Thyroid gland (tissue), 4 donors: ENCODE measurements around the gene FKBP15. TPM values are rescaled to one million over a fixed set of nuclear protein-coding genes. Genes with fewer than 3 reads are reported as not detected.
"Not testable (repeated sequence)": the region's sequence is repeated elsewhere in the genome, so short reads cannot be mapped to it uniquely, and the experiment has no call there.

Experiments used
- DNase-seq, 2 donors: peaks; one replicate each; pipeline ENCODE4 v3.0.0-alpha.2; 2019
- H3K27ac ChIP-seq, 3 donors: fragments of 200-600 bp; sonication (generic); 1 replicate in 2 of 3; 2 replicates in 1 of 3; pipeline ENCODE4 v1.5.1; 2016 to 2019; ENCODE audit warnings: mild to moderate bottlenecking in 1 of 3, moderate library complexity in 1 of 3
- H3K27me3 ChIP-seq: fragments of 200-600 bp; sonication (generic); one replicate; pipeline ENCODE4 v1.5.1; 2019
- H3K36me3 ChIP-seq, 2 donors: fragments of 200-600 bp; sonication (generic); one replicate each; pipeline ENCODE4 v1.5.1; 2016 to 2019
- H3K4me1 ChIP-seq, 2 donors: fragments of 200-600 bp; sonication (generic); one replicate each; pipeline ENCODE4 v1.5.1; 2017 to 2019
- H3K4me3 ChIP-seq, 3 donors: fragments of 200-600 bp; sonication (generic); replicated peaks in 1 of 3; 1 replicate in 2 of 3; 2 replicates in 1 of 3; pipeline ENCODE4 v1.5.1; 2016; ENCODE audit warnings: mild to moderate bottlenecking in 1 of 3
- H3K9me3 ChIP-seq: fragments of 200-600 bp; sonication (generic); one replicate; pipeline ENCODE4 v1.5.1; 2017
- POLR2A ChIP-seq, 2 donors: fragments of 450-650 bp; IDR thresholded peaks; one replicate each; pipeline ENCODE4 v1.6.1; 2017; ENCODE audit warnings: antibody characterized with exemption in 2 of 2, mild to moderate bottlenecking in 2 of 2, moderate library complexity in 1 of 2
- WGBS, 2 donors: methylation state at CpG; one replicate each; pipeline ENCODE4 v1.1.5; 2017; 5-methylcytosine and 5-hydroxymethylcytosine counted together
- intact Hi-C: fragments of 100-400 bp; cut with DNase I; formaldehyde crosslinking; loops from one replicate; pipeline ENCODE4 v1.15.1; 2023
- total RNA-seq, 4 donors: library from RNA; depleted of rRNA; stranded (reverse); fragments of >200 nt; gene quantifications; one replicate each; pipeline ENCODE4 v1.2.3, GENCODE V29; 2016
- TF ChIP-seq, protein P1 (sequence below), 6 experiments: fragments of 200-600 bp in 3 of 6; fragments of 450-650 bp in 3 of 6; sonication (generic) in 3 of 6; IDR thresholded peaks; one replicate each; pipeline ENCODE4 v1.5.1; 2016 to 2019; ENCODE audit warnings: antibody characterized with exemption in 6 of 6, mild to moderate bottlenecking in 2 of 6, inconsistent platforms in 1 of 6, moderate library complexity in 1 of 6

Gene FKBP15
- total RNA-seq, 4 donors from 2014 or later: 25.0 to 30.6 (median 29.1) TPM

DNA sequence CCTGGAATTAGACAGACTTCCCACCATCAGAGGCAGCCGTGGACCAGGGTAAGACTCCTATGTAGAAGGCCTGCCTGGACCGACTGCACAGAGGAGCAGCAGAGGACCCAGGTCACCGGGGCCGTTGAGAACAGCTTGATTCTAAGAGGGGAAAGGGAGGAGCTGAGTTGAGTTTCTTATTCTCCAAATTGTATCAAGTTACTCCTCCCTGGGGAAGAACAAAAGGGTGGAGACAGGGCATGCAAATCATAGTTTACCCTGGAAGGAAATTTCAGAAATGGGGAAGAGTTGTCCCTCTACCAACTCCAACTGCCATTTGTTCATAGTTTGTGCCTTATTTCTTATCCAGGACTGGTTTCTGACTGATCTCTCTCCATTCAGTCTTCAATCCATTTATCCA, 91.2 kb downstream of the FKBP15 start:
- Histone ChIP-seq H3K4me3 (no peak overlapping the region), H3K27me3 (no peaks in the 10 kb centered on the region), H3K4me1 (no peaks in the 10 kb centered on the region), H3K27ac (no peak overlapping the region), H3K9me3 (no peaks in the 10 kb centered on the region), H3K36me3 (no peaks in the 10 kb centered on the region)
- WGBS, 2 donors: 46 to 67% methylated on average over 4 of the region's 4 CpGs
- DNase-seq: no peak
- intact Hi-C loops: no loop called here
- TF ChIP-seq POLR2A (IDR thresholded peaks at IDR 0.05): no peak
- TF ChIP-seq, protein P1, sequence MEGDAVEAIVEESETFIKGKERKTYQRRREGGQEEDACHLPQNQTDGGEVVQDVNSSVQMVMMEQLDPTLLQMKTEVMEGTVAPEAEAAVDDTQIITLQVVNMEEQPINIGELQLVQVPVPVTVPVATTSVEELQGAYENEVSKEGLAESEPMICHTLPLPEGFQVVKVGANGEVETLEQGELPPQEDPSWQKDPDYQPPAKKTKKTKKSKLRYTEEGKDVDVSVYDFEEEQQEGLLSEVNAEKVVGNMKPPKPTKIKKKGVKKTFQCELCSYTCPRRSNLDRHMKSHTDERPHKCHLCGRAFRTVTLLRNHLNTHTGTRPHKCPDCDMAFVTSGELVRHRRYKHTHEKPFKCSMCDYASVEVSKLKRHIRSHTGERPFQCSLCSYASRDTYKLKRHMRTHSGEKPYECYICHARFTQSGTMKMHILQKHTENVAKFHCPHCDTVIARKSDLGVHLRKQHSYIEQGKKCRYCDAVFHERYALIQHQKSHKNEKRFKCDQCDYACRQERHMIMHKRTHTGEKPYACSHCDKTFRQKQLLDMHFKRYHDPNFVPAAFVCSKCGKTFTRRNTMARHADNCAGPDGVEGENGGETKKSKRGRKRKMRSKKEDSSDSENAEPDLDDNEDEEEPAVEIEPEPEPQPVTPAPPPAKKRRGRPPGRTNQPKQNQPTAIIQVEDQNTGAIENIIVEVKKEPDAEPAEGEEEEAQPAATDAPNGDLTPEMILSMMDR (IDR thresholded peaks at IDR 0.05): no peak

DNA sequence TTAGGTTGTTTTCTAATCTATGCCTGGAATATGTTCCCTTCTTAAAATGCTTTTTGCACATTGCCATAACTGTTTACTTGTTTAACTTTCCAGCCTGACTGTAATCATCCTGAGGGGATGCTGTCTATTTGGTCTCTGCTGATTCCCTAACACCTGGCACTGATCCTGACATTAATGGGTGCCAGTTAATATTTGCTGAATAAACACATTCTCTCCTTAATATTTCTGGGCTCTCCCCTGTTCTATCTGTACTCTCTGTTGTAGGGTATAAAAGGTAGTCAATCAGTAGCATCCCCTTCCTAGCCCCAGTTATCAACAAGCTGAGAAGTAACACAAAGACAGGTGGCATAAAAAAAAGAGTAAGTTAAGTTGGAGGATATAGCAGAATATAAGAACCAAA, 91.6 kb downstream of the FKBP15 start:
- no peaks in the 10 kb centered on the region for H3K36me3 ChIP-seq

DNA sequence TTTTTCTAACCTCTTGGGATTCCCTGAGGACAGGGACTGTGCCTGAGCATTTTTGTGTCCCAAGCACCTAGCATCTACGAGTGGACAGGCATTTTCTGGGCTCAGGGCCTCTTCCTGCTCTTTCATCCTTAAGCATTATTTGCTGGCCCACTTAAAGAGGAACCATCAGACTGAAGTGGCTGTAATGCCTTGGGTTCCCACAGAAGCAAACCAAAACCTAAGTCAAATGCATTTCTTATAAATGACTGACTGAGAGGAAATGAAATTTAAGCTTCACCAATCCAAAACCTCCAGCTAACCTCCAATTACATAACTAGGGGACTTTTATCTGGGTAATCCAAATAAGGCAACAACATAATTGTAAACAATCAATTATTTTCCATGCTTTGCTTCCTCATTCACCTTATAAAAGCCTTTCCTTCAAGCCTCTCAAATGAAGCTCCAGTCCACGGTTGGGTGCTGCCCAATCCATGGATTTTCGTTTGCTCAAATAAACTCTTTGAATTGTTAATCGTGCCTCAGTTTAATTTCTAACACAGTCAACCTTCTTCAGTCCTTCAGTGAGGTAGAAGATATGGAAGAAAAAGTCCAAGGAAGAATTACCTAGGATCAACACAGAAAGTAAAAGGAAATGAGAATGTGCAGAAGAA, 95.6 kb downstream of the FKBP15 start:
- DNase-seq: no peak
- intact Hi-C loops: no loop called here
- WGBS, 2 donors: 66 to 67% methylated on average over 4 of the region's 4 CpGs
- TF ChIP-seq POLR2A (IDR thresholded peaks at IDR 0.05): no peak
- TF ChIP-seq, protein P1 (IDR thresholded peaks at IDR 0.05): no peak
- H3K36me3 ChIP-seq: no peaks in the 10 kb centered on the region
- H3K27ac ChIP-seq: no peak overlapping the region
- H3K9me3 ChIP-seq: no peaks in the 10 kb centered on the region
- no peaks in the 10 kb centered on the region for H3K27me3 ChIP-seq
- H3K4me1 ChIP-seq: no peaks in the 10 kb centered on the region
- H3K4me3 ChIP-seq: no peak overlapping the region

More for the DNA sequence above, 91.6 kb downstream of the FKBP15 start:
- Histone ChIP-seq H3K27me3 (no peaks in the 10 kb centered on the region), H3K4me3 (no peak overlapping the region), H3K27ac (no peak overlapping the region), H3K4me1 (no peaks in the 10 kb centered on the region), H3K9me3 (no peaks in the 10 kb centered on the region)
- TF ChIP-seq POLR2A (IDR thresholded peaks at IDR 0.05): no peak
- TF ChIP-seq, protein P1 (IDR thresholded peaks at IDR 0.05): no peak
- intact Hi-C loops: no loop called here
- no peak for DNase-seq

DNA sequence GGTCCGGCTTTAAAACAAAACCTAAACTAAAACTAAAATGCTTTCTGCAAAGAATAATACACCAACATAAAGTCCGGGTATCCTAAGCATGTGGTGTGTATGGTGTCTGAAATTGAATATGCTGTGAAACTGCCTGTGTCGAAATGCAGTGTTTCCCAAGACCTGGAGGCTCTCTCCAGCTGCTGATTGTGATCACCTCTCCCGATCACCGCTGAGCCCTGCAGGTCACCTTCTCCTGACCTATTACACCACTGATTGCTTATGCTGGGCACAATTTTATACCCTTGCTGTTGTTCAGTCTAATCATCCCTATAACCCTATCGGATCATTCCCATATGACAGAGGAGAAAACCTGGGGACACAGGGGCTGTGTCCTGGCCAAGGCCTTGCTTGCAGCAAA, 102.2 kb downstream of the FKBP15 start:
- H3K9me3 ChIP-seq, H3K27ac ChIP-seq, H3K36me3 ChIP-seq, H3K4me3 ChIP-seq, H3K27me3 ChIP-seq, DNase-seq, intact Hi-C loops, H3K4me1 ChIP-seq: not testable (repeated sequence)
- no CpG with 5 or more reads among the region's 6 CpGs for WGBS, 2 donors

Other genes with a start within 250 kb of the FKBP15 start
- gene ZNF883, start 209.1 kb downstream of the FKBP15 start, total RNA-seq: 1 to 10 TPM in 1 of 4 donors, under 1 TPM in 3; 0.33 to 3.0 (median 0.59) TPM
- 1 to 10 TPM; 3.2 to 5.8 (median 4.6) TPM for gene ZFP37, start 164.6 kb downstream of the FKBP15 start, total RNA-seq
- 10 to 100 TPM; 12.4 to 27.5 (median 18.3) TPM for gene SLC31A2, start 70.3 kb downstream of the FKBP15 start, total RNA-seq
- 10 to 100 TPM; 12.0 to 21.6 (median 19.5) TPM for gene SLC31A1, start 267 bp upstream of the FKBP15 start, total RNA-seq
- 10 to 100 TPM; 23.0 to 73.5 (median 38.3) TPM for gene CDC26, start 54.3 kb upstream of the FKBP15 start, total RNA-seq
- gene PRPF4, start 54.4 kb upstream of the FKBP15 start, total RNA-seq: 10 to 100 TPM; 17.7 to 25.8 (median 21.7) TPM
- gene RNF183, start 82.1 kb upstream of the FKBP15 start, total RNA-seq: not detected
- gene WDR31, start 119.0 kb upstream of the FKBP15 start, total RNA-seq: 1 to 10 TPM; 3.8 to 7.3 (median 6.5) TPM
- gene BSPRY, start 128.3 kb upstream of the FKBP15 start, total RNA-seq: 10 to 100 TPM; 53.2 to 79.7 (median 67.1) TPM
- 10 to 100 TPM; 37.1 to 67.7 (median 53.0) TPM for gene HDHD3, start 155.7 kb upstream of the FKBP15 start, total RNA-seq
- gene ALAD, start 180.0 kb upstream of the FKBP15 start, total RNA-seq: 10 to 100 TPM; 23.5 to 50.0 (median 31.8) TPM
- gene POLE3, start 189.4 kb upstream of the FKBP15 start, total RNA-seq: 10 to 100 TPM; 29.2 to 54.9 (median 33.5) TPM
- 1 to 10 TPM in 2 of 4 donors, under 1 TPM in 2; 0.39 to 2.5 (median 0.84) TPM for gene C9orf43, start 189.5 kb upstream of the FKBP15 start, total RNA-seq
- gene RGS3, start 242.4 kb upstream of the FKBP15 start, total RNA-seq: 10 to 100 TPM; 43.0 to 66.2 (median 55.6) TPM